Measurements from ENCODE around the gene DPF1.

- TF ChIP-seq CTCF (IDR thresholded peaks at IDR 0.05) (no peak), POLR2AphosphoS5 (IDR thresholded peaks at IDR 0.05) (no peak)
Observed at GRCh38 chr19:38247734-38248268, 23.8 kb upstream of the DPF1 start.
